H1 (cell line): Measurements from ENCODE around the gene TAMM41. TPM values are rescaled to one million over a fixed set of nuclear protein-coding genes. Genes with fewer than 3 reads are reported as not detected.

Experiments
- CTCF ChIA-PET: fragments of 300-600 bp; sonication (Branson Sonifier 250); formaldehyde crosslinking; loops from one replicate; lab custom pipeline; 2021; ENCODE audit not compliant: partially characterized antibody; lab: Charles Lee
- POLR2A ChIA-PET: fragments of 300-600 bp; sonication (Branson Sonifier 250); formaldehyde crosslinking; loops from one replicate; lab custom pipeline; 2021; ENCODE audit warnings: inconsistent platforms; ENCODE audit not compliant: partially characterized antibody; lab: Charles Lee
- DNase-seq, 2 experiments: peaks; one replicate each; pipeline versions ENCODE4 v3.0.0 to v3.0.0-alpha.2; 2010 to 2022; ENCODE audit warnings: low spot score in 2 of 2, low read depth in 1 of 2, mixed read lengths in 1 of 2
- FAIRE-seq: peaks from 2 replicates; lab custom pipeline; 2011; peaks lifted over from hg19 to GRCh38; lab: Jason Lieb, UNC
- H2AFZ ChIP-seq: 2 replicates; pipeline ENCODE4 v1.8.1; 2012; ENCODE audit warnings: low read length, inconsistent platforms
- H2AK5ac ChIP-seq: 2 replicates; pipeline ENCODE4 v1.6.1; 2013; ENCODE audit warnings: low read depth, low read length
- H2BK120ac ChIP-seq: replicated peaks from 2 replicates; pipeline ENCODE3; 2013; ENCODE audit warnings: low read depth, low read length, inconsistent platforms
- H2BK12ac ChIP-seq: 2 replicates; pipeline ENCODE4 v1.6.1; 2013; ENCODE audit warnings: low read depth, low read length
- H2BK15ac ChIP-seq: 2 replicates; pipeline ENCODE4 v1.6.1; 2013; ENCODE audit warnings: low read length
- H2BK20ac ChIP-seq: 2 replicates; pipeline ENCODE4 v1.6.1; 2013; ENCODE audit warnings: low read length
- H2BK5ac ChIP-seq: 2 replicates; pipeline ENCODE4 v1.6.1; 2013; ENCODE audit warnings: low read depth, low read length
- H3K14ac ChIP-seq: 2 replicates; pipeline ENCODE4 v1.6.1; 2013; ENCODE audit warnings: inconsistent platforms; ENCODE audit not compliant: insufficient read length
- H3K18ac ChIP-seq: 2 replicates; pipeline ENCODE4 v1.6.1; 2013; ENCODE audit warnings: low read length; ENCODE audit errors: extremely low read depth
- H3K23ac ChIP-seq: 2 replicates; pipeline ENCODE4 v1.6.1; 2013; ENCODE audit warnings: inconsistent platforms; ENCODE audit not compliant: insufficient read length
- H3K23me2 ChIP-seq: 2 replicates; pipeline ENCODE4 v1.6.1; 2013; ENCODE audit warnings: low read depth, low read length
- H3K27ac ChIP-seq: 2 replicates; pipeline ENCODE4 v1.6.1; 2011; ENCODE audit warnings: low read depth, low read length, inconsistent platforms
- H3K27me3 ChIP-seq, 4 experiments: replicated peaks in 1 of 4; 1 replicate in 1 of 4; 2 replicates in 3 of 4; pipeline versions ENCODE4 v1.6.1 to v1.8.1; 2011 to 2013; ENCODE audit warnings: low read length in 3 of 4, mild to moderate bottlenecking in 3 of 4, inconsistent platforms in 2 of 4, mixed read lengths in 2 of 4, moderate library complexity in 1 of 4; ENCODE audit not compliant: control insufficient read depth in 3 of 4, insufficient read depth in 3 of 4; ENCODE audit errors: extremely low read depth in 1 of 4
- H3K36me3 ChIP-seq, 4 experiments: 2 replicates each; pipeline versions ENCODE4 v1.6.1 to v1.8.1; 2011 to 2013; ENCODE audit warnings: mild to moderate bottlenecking in 4 of 4, low read length in 3 of 4, moderate library complexity in 2 of 4, control low read depth in 1 of 4, inconsistent platforms in 1 of 4; ENCODE audit not compliant: insufficient read depth in 4 of 4, control insufficient read depth in 2 of 4
- H3K4ac ChIP-seq: replicated peaks from 2 replicates; pipeline ENCODE3; 2013; ENCODE audit warnings: low read length, low read depth, mixed read lengths, inconsistent platforms; ENCODE audit not compliant: insufficient read length
- H3K4me1 ChIP-seq, 4 experiments: replicated peaks in 1 of 4; 1 replicate in 1 of 4; 2 replicates in 3 of 4; pipeline versions ENCODE4 v1.6.1 to v1.8.1; 2011 to 2013; ENCODE audit warnings: low read length in 3 of 4, inconsistent platforms in 2 of 4, mixed read lengths in 1 of 4; ENCODE audit not compliant: insufficient read depth in 4 of 4, control insufficient read depth in 3 of 4
- H3K4me2 ChIP-seq, 2 experiments: 2 replicates each; pipeline versions ENCODE4 v1.6.1 to v1.8.1; 2011 to 2013; ENCODE audit warnings: low read depth in 2 of 2, low read length in 2 of 2, control low read depth in 1 of 2, inconsistent platforms in 1 of 2, mild to moderate bottlenecking in 1 of 2; ENCODE audit not compliant: insufficient read depth in 1 of 2
- H3K4me3 ChIP-seq, 4 experiments: fragments of 200-600, 300-600 bp in 1 of 4; sonication (generic), shearing (Covaris generic), sonication (Bioruptor Twin) in 1 of 4; 2 replicates each; pipeline versions ENCODE4 v1.5.1 to v1.8.1; 2011 to 2016; ENCODE audit warnings: low read length in 4 of 4, low read depth in 3 of 4, control low read depth in 2 of 4, inconsistent platforms in 2 of 4, mild to moderate bottlenecking in 2 of 4, mixed read lengths in 1 of 4, moderate library complexity in 1 of 4; ENCODE audit not compliant: insufficient read depth in 2 of 4; ENCODE audit errors: extremely low read depth in 1 of 4
- H3K56ac ChIP-seq: replicated peaks from 2 replicates; pipeline ENCODE3; 2013; ENCODE audit warnings: low read depth, mild to moderate bottlenecking, mixed read lengths, low read length, inconsistent platforms; ENCODE audit not compliant: insufficient read length
- H3K79me1 ChIP-seq: 2 replicates; pipeline ENCODE4 v1.6.1; 2013; ENCODE audit warnings: low read depth, low read length, control low read depth
- H3K79me2 ChIP-seq, 2 experiments: 2 replicates each; pipeline versions ENCODE4 v1.6.1 to v1.8.1; 2012 to 2013; ENCODE audit warnings: low read length in 2 of 2, mild to moderate bottlenecking in 2 of 2, inconsistent platforms in 1 of 2; ENCODE audit not compliant: insufficient read depth in 2 of 2, control insufficient read depth in 1 of 2
- H3K9ac ChIP-seq, 4 experiments: replicated peaks in 1 of 4; 1 replicate in 1 of 4; 2 replicates in 3 of 4; pipeline versions ENCODE4 v1.6.1 to v1.8.1; 2011 to 2013; ENCODE audit warnings: low read depth in 3 of 4, low read length in 3 of 4, control low read depth in 2 of 4, mild to moderate bottlenecking in 2 of 4, moderate library complexity in 2 of 4, inconsistent platforms in 1 of 4; ENCODE audit errors: extremely low read depth in 1 of 4
- H3K9me3 ChIP-seq, 2 experiments: 2 replicates each; pipeline versions ENCODE4 v1.6.1 to v1.8.1; 2012 to 2013; ENCODE audit warnings: mild to moderate bottlenecking in 2 of 2, moderate library complexity in 2 of 2, control low read depth in 1 of 2, inconsistent platforms in 1 of 2, low read depth in 1 of 2, low read length in 1 of 2, mixed read lengths in 1 of 2; ENCODE audit not compliant: insufficient read depth in 2 of 2
- H4K20me1 ChIP-seq, 2 experiments: replicated peaks in 1 of 2; 2 replicates each; pipeline versions ENCODE3 to v1.8.1; 2011 to 2013; ENCODE audit warnings: inconsistent platforms in 2 of 2, low read length in 2 of 2, mild to moderate bottlenecking in 1 of 2; ENCODE audit not compliant: insufficient read depth in 2 of 2, control insufficient read depth in 1 of 2
- H4K5ac ChIP-seq: 2 replicates; pipeline ENCODE4 v1.6.1; 2013; ENCODE audit warnings: low read length, low read depth, mixed read lengths, inconsistent platforms; ENCODE audit not compliant: insufficient read length
- H4K8ac ChIP-seq: 2 replicates; pipeline ENCODE4 v1.8.0; 2013; ENCODE audit warnings: mild to moderate bottlenecking, moderate library complexity, low read length, inconsistent platforms; ENCODE audit not compliant: insufficient read depth; ENCODE audit errors: extremely low read depth
- H4K91ac ChIP-seq: replicated peaks from 2 replicates; pipeline ENCODE3; 2013; ENCODE audit warnings: low read length, mixed read lengths, inconsistent platforms; ENCODE audit not compliant: insufficient read length
- SP4 ChIP-seq: IDR thresholded peaks from 2 replicates; pipeline ENCODE4 v1.6.1; 2012; ENCODE audit warnings: low read length, inconsistent platforms
- WGBS, 2 experiments: shearing (Covaris generic) in 1 of 2; methylation state at CpG; one replicate each; pipeline versions ENCODE4 v1.1.6 to v1.1.7; 2013 to 2015; ENCODE audit warnings: low lambda C conversion rate in 2 of 2, mixed read lengths in 2 of 2, inconsistent platforms in 1 of 2, low coverage in 1 of 2, missing lambda C conversion rate in 1 of 2; ENCODE audit not compliant: insufficient replicate concordance in 2 of 2, insufficient coverage in 1 of 2, insufficient read length in 1 of 2; ENCODE audit errors: extremely low coverage in 1 of 2, missing lambda C conversion rate in 1 of 2; 5-methylcytosine and 5-hydroxymethylcytosine counted together
- polyA plus RNA-seq, 7 experiments: library from polyadenylated mRNA; depleted of rRNA in 3 of 7; stranded (reverse) in 5 of 7; unstranded in 2 of 7; fragments of >200 nt in 5 of 7; fragments of 200-250 nt in 2 of 7; gene quantifications; 1 replicate in 5 of 7; 2 replicates in 1 of 7; 4 replicates in 1 of 7; pipeline versions ENCODE4 v1.2.1 to v1.2.3, GENCODE V29; 2011 to 2013; ENCODE audit warnings: missing spikeins in 2 of 7, mixed read lengths in 2 of 7
- total RNA-seq: library from RNA; stranded (reverse); fragmentation: NEBNext Ultra II Directional; extraction: Animal tissue kit (Norgen Biotek cat#: 25700); gene quantifications from 2 replicates; pipeline ENCODE4 v1.2.1, GENCODE V29; 2021
- TF ChIP-seq, protein P1 (sequence below), 3 experiments: IDR thresholded peaks; 1 replicate in 2 of 3; 2 replicates in 1 of 3; pipeline versions ENCODE4 v1.5.1 to v1.6.1; 2011; ENCODE audit warnings: low read length in 3 of 3, mild to moderate bottlenecking in 3 of 3, inconsistent platforms in 2 of 3, low read depth in 1 of 3, moderate library complexity in 1 of 3; ENCODE audit not compliant: insufficient read depth in 1 of 3; ENCODE audit errors: control extremely low read depth in 1 of 3

Gene TAMM41
- total and polyA plus RNA-seq, 2 of the 8 experiments (the other 6 are each of a cell fraction or from before 2014, with no cell fraction given), result 16.9 to 22.5 TPM

DNA sequence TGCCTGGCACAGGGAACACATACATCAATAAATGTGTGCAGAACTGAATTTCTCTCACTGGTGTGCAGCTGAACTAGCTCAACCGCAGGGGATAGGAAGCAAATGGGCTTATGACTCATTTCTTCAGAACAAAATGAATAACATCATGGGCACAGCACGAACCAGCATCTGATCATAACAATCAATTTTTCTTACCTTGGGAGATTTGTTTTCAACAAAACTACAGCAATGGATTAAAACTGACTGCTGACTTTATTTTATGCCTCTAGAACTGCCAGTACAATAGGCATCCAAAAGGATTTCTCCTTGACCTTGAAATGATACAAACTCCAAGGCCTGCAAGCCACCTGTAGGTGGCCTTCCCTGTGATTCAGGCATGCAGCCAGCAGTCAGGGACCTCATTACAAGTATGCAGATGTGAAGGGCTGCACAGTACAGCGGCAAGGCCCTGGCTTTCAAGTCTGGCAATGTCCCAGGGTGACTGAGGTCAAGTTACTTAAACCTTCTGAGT is 26.1 kb downstream of the TAMM41 start:
- Histone ChIP-seq H3K4me2 (no peak overlapping the region), H3K9me3 (no peaks in the 10 kb centered on the region), H3K27me3 (no peaks in the 10 kb centered on the region), H2BK15ac (no peak overlapping the region), H3K18ac (no peak overlapping the region), H2BK5ac (no peak overlapping the region), H2BK12ac (no peak overlapping the region), H4K8ac (no peak overlapping the region), H3K14ac (no peak overlapping the region), H3K4ac (no peak overlapping the region), H3K79me1 (no peaks in the 10 kb centered on the region), H3K4me3 (no peak overlapping the region), H4K5ac (no peak overlapping the region), H3K9ac (no peak overlapping the region), H2AFZ (no peak overlapping the region), H2BK120ac (no peak overlapping the region), H2AK5ac (no peak overlapping the region), H3K79me2 (no peaks in the 10 kb centered on the region), H3K56ac (no peak overlapping the region), H4K20me1 (peaks cover 1% of the 10 kb centered on the region in 2 experiments), H3K36me3 (peaks cover 0 to 24% (median 3%) of the 10 kb centered on the region in 4 experiments; a peak in 4 of 8 replicates), H3K27ac (no peak overlapping the region), H4K91ac (no peak overlapping the region), H3K23ac (no peak overlapping the region), H3K23me2 (no peaks in the 10 kb centered on the region), H2BK20ac (no peak overlapping the region), H3K4me1 (peaks cover 0 to 5% (median 0%) of the 10 kb centered on the region in 4 experiments; a peak in 1 of 7 replicates)
- no peak for DNase-seq
- POLR2A ChIA-PET, result no interaction called here
- TF ChIP-seq, protein P1, sequence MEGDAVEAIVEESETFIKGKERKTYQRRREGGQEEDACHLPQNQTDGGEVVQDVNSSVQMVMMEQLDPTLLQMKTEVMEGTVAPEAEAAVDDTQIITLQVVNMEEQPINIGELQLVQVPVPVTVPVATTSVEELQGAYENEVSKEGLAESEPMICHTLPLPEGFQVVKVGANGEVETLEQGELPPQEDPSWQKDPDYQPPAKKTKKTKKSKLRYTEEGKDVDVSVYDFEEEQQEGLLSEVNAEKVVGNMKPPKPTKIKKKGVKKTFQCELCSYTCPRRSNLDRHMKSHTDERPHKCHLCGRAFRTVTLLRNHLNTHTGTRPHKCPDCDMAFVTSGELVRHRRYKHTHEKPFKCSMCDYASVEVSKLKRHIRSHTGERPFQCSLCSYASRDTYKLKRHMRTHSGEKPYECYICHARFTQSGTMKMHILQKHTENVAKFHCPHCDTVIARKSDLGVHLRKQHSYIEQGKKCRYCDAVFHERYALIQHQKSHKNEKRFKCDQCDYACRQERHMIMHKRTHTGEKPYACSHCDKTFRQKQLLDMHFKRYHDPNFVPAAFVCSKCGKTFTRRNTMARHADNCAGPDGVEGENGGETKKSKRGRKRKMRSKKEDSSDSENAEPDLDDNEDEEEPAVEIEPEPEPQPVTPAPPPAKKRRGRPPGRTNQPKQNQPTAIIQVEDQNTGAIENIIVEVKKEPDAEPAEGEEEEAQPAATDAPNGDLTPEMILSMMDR (IDR thresholded peaks at IDR 0.05; ENCODE audit: control extremely low read depth in 1 of 3, insufficient read depth in 1 of 3, low read depth in 1 of 3, low read length in 3 of 3), result peak in 1 of 3 experiments; percentile 9; a peak in 1 of 4 replicates
- TF ChIP-seq SP4, result no peak
- no peak for FAIRE-seq
- 89% methylated on average over 3 of the region's 3 CpGs; no CpG with 5 or more reads in 1 of the 2 experiments for WGBS, 2 experiments
- CTCF ChIA-PET, result no interaction called here
